GM21529 (cell line): ENCODE measurements around the gene SLC7A14.

ENCODE experiments used
- ATAC-seq: cut with Tn5 transposase; IDR thresholded peaks from one replicate; pipeline ENCODE4 v1.9.1; 2021; ENCODE audit not compliant: unreplicated experiment

Gene SLC7A14

GRCh38 chr3:170473358-170473757 is 112.5 kb downstream of the SLC7A14 start:
- no peak for ATAC-seq

- no peak for ATAC-seq
These were observed 114.7 kb downstream of the SLC7A14 start for GRCh38 chr3:170471149-170471548.

GRCh38 chr3:170470063-170471016 is 115.5 kb downstream of the SLC7A14 start:
- ATAC-seq: no peak

- no peak for ATAC-seq
These were observed 116.5 kb downstream of the SLC7A14 start for GRCh38 chr3:170469151-170470062.

- ATAC-seq: no peak
These were observed 118.2 kb downstream of the SLC7A14 start for GRCh38 chr3:170467571-170468147.

GRCh38 chr3:170467007-170467406 is 118.9 kb downstream of the SLC7A14 start:
- ATAC-seq: no peak

- ATAC-seq: no peak
These were observed 119.9 kb downstream of the SLC7A14 start for GRCh38 chr3:170465955-170466354.

- no peak for ATAC-seq
These were observed 122.9 kb downstream of the SLC7A14 start for GRCh38 chr3:170463011-170463410.

- no peak for ATAC-seq
These were observed 127.6 kb downstream of the SLC7A14 start for GRCh38 chr3:170458285-170458684.

GRCh38 chr3:170454509-170454908 is 131.4 kb downstream of the SLC7A14 start:
- no peak for ATAC-seq

- ATAC-seq: no peak
These were observed 135.8 kb downstream of the SLC7A14 start for GRCh38 chr3:170450039-170450438.

- no peak for ATAC-seq
These were observed 137.3 kb downstream of the SLC7A14 start for GRCh38 chr3:170448584-170448983.

- ATAC-seq: no peak
These were observed 142.4 kb downstream of the SLC7A14 start for GRCh38 chr3:170443457-170443856.

- ATAC-seq: no peak
These were observed 142.9 kb downstream of the SLC7A14 start for GRCh38 chr3:170442947-170443346.

GRCh38 chr3:170441412-170441811 is 144.5 kb downstream of the SLC7A14 start:
- ATAC-seq: no peak

GRCh38 chr3:170440344-170440743 is 145.5 kb downstream of the SLC7A14 start:
- no peak for ATAC-seq

- no peak for ATAC-seq
These were observed 147.0 kb downstream of the SLC7A14 start for GRCh38 chr3:170438836-170439235.

GRCh38 chr3:170437696-170438407 is 148.0 kb downstream of the SLC7A14 start:
- no peak for ATAC-seq

GRCh38 chr3:170437176-170437575 is 148.7 kb downstream of the SLC7A14 start:
- no peak for ATAC-seq

- ATAC-seq: no peak
These were observed 149.2 kb downstream of the SLC7A14 start for GRCh38 chr3:170436697-170437096.

GRCh38 chr3:170432416-170432815 is 153.5 kb downstream of the SLC7A14 start:
- ATAC-seq: no peak
